Mesothelial cell of epicardium (in vitro differentiated cells): ENCODE results near the gene HS3ST5. TPM values are rescaled to one million over a fixed set of nuclear protein-coding genes. Genes with fewer than 3 reads are reported as not detected.
A peak's percentile ranks its signal among the peaks of the same experiment; 100 is the strongest.

Experiments used
- DNase-seq, 2 experiments: peaks; one replicate each; pipeline ENCODE4 v3.0.0; 2021; ENCODE audit warnings: low spot score in 2 of 2; ENCODE audit not compliant: unreplicated experiment in 2 of 2
- H3K27ac Mint-ChIP-seq: 2 replicates; pipeline ENCODE4 v1.8.0; 2021; ENCODE audit warnings: mixed read lengths
- H3K27me3 Mint-ChIP-seq: 2 replicates; pipeline ENCODE4 v1.8.0; 2021; ENCODE audit warnings: low read depth, mixed read lengths
- H3K36me3 Mint-ChIP-seq: 2 replicates; pipeline ENCODE4 v1.8.0; 2021; ENCODE audit warnings: mixed read lengths
- H3K4me1 Mint-ChIP-seq: 2 replicates; pipeline ENCODE4 v1.8.0; 2021; ENCODE audit warnings: mixed read lengths
- H3K4me3 Mint-ChIP-seq: 2 replicates; pipeline ENCODE4 v1.8.0; 2021; ENCODE audit warnings: mild to moderate bottlenecking, moderate library complexity, mixed read lengths
- H3K9me3 Mint-ChIP-seq: 2 replicates; pipeline ENCODE4 v1.8.0; 2021; ENCODE audit warnings: mixed read lengths
- CTCF ChIP-seq: fragments of 200-600 bp; sonication (generic); IDR thresholded peaks from one replicate; pipeline ENCODE4 v1.5.0; 2021; ENCODE audit warnings: antibody characterized with exemption; ENCODE audit not compliant: unreplicated experiment
- total RNA-seq: library from RNA; stranded (reverse); gene quantifications from 3 replicates; pipeline ENCODE4 v1.2.1, GENCODE V29; 2021

Gene HS3ST5
- total RNA-seq, 1 donor from 2014 or later, result 0.49 TPM

GRCh38 chr6:114062199-114062598, 280.6 kb downstream of the HS3ST5 start:
- Mint-ChIP-seq H3K4me1 (peaks cover 17% of the 10 kb centered on the region), H3K36me3 (no peaks in the 10 kb centered on the region), H3K27me3 (no peaks in the 10 kb centered on the region), H3K27ac (no peak overlapping the region), H3K4me3 (no peak overlapping the region), H3K9me3 (no peaks in the 10 kb centered on the region)
- TF ChIP-seq CTCF, result no peak
- no peak for DNase-seq

GRCh38 chr6:114061741-114062140, 281.1 kb downstream of the HS3ST5 start:
- Mint-ChIP-seq H3K4me1 (peaks cover 15% of the 10 kb centered on the region), H3K4me3 (no peak overlapping the region), H3K27me3 (no peaks in the 10 kb centered on the region), H3K36me3 (no peaks in the 10 kb centered on the region), H3K9me3 (no peaks in the 10 kb centered on the region), H3K27ac (no peak overlapping the region)
- TF ChIP-seq CTCF, result no peak
- DNase-seq, result no peak

GRCh38 chr6:114061116-114061515, 281.7 kb downstream of the HS3ST5 start:
- no peak for TF ChIP-seq CTCF
- Mint-ChIP-seq H3K27ac (no peak overlapping the region), H3K4me3 (no peak overlapping the region), H3K4me1 (peaks cover 16% of the 10 kb centered on the region), H3K36me3 (no peaks in the 10 kb centered on the region), H3K27me3 (no peaks in the 10 kb centered on the region), H3K9me3 (no peaks in the 10 kb centered on the region)
- no peak for DNase-seq

GRCh38 chr6:114058435-114058834, 284.4 kb downstream of the HS3ST5 start:
- Mint-ChIP-seq H3K9me3 (no peaks in the 10 kb centered on the region), H3K4me3 (no peak overlapping the region), H3K4me1 (peaks cover 22% of the 10 kb centered on the region), H3K27me3 (no peaks in the 10 kb centered on the region), H3K27ac (peak overlapping the region; percentile 77), H3K36me3 (no peaks in the 10 kb centered on the region)
- TF ChIP-seq CTCF, result no peak
- DNase-seq, result peak in 1 of 2 experiments; percentile 38

GRCh38 chr6:114055763-114056162, 287.1 kb downstream of the HS3ST5 start:
- no peak for DNase-seq
- H3K9me3 Mint-ChIP-seq, result no peaks in the 10 kb centered on the region
- no peak for TF ChIP-seq CTCF
- no peak overlapping the region for H3K4me3 Mint-ChIP-seq
- peaks cover 22% of the 10 kb centered on the region for H3K4me1 Mint-ChIP-seq
- H3K36me3 Mint-ChIP-seq, result no peaks in the 10 kb centered on the region
- H3K27me3 Mint-ChIP-seq, result no peaks in the 10 kb centered on the region
- peak overlapping the region; percentile 67 for H3K27ac Mint-ChIP-seq

- DNase-seq, result no peak
- TF ChIP-seq CTCF, result no peak
- no peaks in the 10 kb centered on the region for H3K36me3 Mint-ChIP-seq
- no peaks in the 10 kb centered on the region for H3K9me3 Mint-ChIP-seq
- peaks cover 22% of the 10 kb centered on the region for H3K4me1 Mint-ChIP-seq
- H3K4me3 Mint-ChIP-seq, result no peak overlapping the region
- no peaks in the 10 kb centered on the region for H3K27me3 Mint-ChIP-seq
- H3K27ac Mint-ChIP-seq, result no peak overlapping the region
Observed at GRCh38 chr6:114055349-114055748, 287.5 kb downstream of the HS3ST5 start.
